ENCODE measurements around the gene AK4. TPM values are rescaled to one million over a fixed set of nuclear protein-coding genes. Genes with fewer than 3 reads are reported as not detected.
"Not testable (repeated sequence)": the region's sequence is repeated elsewhere in the genome, so short reads cannot be mapped to it uniquely, and the experiment has no call there.

Gene AK4
- total RNA-seq, 3 donors from 2014 or later (not counting 1 experiment from before 2014, with no cell fraction given), result 0.32 to 1.6 (median 0.75) TPM

DNA sequence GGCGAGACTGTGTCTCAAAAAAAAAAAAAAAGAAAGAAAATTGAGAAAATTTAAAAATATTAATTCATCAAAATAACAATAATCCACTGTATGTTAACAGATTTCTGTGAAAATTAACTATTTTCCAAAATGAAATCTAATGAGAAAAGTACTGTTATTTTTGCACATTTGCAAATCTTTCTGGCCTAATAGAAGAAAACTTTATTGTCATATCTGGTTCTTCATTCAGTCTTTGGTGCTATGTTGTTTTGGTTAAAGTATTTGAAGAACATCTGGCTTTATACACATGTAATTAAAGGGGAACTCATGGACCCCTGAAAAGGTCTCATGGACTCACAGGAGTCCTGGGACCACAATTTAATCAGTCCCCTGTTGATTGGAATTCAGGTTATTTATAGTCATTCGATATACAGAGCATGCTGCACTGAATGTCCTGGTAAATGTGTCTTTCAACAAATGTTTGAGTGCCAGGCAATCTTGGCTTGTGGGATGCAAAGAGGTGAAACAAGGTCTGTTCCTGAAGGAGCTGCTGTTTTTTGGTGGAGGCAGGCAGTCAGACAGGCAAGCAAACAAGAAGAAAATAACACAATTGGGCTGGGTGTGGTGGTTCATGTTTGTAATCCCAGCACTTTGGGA is 9.0 kb downstream of the AK4 start:
- H3K27me3 ChIP-seq (ENCODE audit: control insufficient read depth, insufficient read depth, low read length), result no peaks in the 10 kb centered on the region
- DNase-seq (no peak), ATAC-seq (no peak)
- H3K27ac ChIP-seq (ENCODE audit: low read length), result no peak overlapping the region
- TF ChIP-seq, protein P1, sequence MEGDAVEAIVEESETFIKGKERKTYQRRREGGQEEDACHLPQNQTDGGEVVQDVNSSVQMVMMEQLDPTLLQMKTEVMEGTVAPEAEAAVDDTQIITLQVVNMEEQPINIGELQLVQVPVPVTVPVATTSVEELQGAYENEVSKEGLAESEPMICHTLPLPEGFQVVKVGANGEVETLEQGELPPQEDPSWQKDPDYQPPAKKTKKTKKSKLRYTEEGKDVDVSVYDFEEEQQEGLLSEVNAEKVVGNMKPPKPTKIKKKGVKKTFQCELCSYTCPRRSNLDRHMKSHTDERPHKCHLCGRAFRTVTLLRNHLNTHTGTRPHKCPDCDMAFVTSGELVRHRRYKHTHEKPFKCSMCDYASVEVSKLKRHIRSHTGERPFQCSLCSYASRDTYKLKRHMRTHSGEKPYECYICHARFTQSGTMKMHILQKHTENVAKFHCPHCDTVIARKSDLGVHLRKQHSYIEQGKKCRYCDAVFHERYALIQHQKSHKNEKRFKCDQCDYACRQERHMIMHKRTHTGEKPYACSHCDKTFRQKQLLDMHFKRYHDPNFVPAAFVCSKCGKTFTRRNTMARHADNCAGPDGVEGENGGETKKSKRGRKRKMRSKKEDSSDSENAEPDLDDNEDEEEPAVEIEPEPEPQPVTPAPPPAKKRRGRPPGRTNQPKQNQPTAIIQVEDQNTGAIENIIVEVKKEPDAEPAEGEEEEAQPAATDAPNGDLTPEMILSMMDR (IDR thresholded peaks at IDR 0.05), result no peak
- WGBS (ENCODE audit: insufficient coverage), result 85% methylated on average over 1 of the region's 2 CpGs
- no peak overlapping the region for H3K4me3 Mint-ChIP-seq
- no peaks in the 10 kb centered on the region for H3K4me1 Mint-ChIP-seq
- H3K36me3 ChIP-seq (ENCODE audit: control insufficient read depth, insufficient read depth, low read length), result no peaks in the 10 kb centered on the region
- no peak overlapping the region for H3K4me3 ChIP-seq (ENCODE audit: low read length)
- intact Hi-C loops (cut with micrococcal nuclease), result no loop called here
- no peaks in the 10 kb centered on the region for H3K36me3 Mint-ChIP-seq
- peaks cover 5 to 6% of the 10 kb centered on the region in 2 donors for H3K27me3 Mint-ChIP-seq (ENCODE audit: low read depth in 2 of 2)
- no peaks in the 10 kb centered on the region for H3K9me3 Mint-ChIP-seq
- no peaks in the 10 kb centered on the region for H3K4me1 ChIP-seq (ENCODE audit: control insufficient read depth, insufficient read depth, low read length)
- H3K27ac Mint-ChIP-seq, result no peak overlapping the region
- H3K9me3 ChIP-seq (ENCODE audit: control insufficient read depth, insufficient read depth, low read length), result no peaks in the 10 kb centered on the region

DNA sequence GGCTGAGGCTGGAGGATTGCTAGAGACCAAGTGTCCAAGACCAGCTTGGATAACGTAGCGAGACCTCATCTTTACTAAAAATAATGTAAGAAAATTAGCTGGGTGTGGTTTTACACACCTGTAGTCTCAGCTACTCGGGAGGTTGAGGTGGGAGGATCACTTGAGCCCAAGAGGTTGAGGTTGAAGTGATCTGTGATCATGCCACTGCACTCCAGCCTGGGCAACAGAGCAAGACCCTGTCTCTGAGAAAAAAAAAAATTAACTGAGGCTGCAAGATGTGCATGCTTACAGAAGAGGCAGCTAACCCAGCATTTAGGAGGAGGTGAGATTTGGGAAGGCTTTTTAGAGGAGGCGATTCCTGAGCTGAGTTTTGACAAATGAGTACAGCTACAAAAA is 9.5 kb downstream of the AK4 start:
- TF ChIP-seq, protein P1 (IDR thresholded peaks at IDR 0.05), result no peak
- no peaks in the 10 kb centered on the region for H3K9me3 Mint-ChIP-seq
- H3K36me3 Mint-ChIP-seq, result no peaks in the 10 kb centered on the region
- no peaks in the 10 kb centered on the region for H3K4me1 ChIP-seq (ENCODE audit: control insufficient read depth, insufficient read depth, low read length)
- no peaks in the 10 kb centered on the region for H3K36me3 ChIP-seq (ENCODE audit: control insufficient read depth, insufficient read depth, low read length)
- no peaks in the 10 kb centered on the region for H3K4me1 Mint-ChIP-seq
- 68% methylated on average over 3 of the region's 4 CpGs for WGBS (ENCODE audit: insufficient coverage)
- H3K27ac ChIP-seq (ENCODE audit: low read length), result no peak overlapping the region
- H3K27me3 Mint-ChIP-seq (ENCODE audit: low read depth in 2 of 2), result peaks cover 6% of the 10 kb centered on the region in 2 donors
- no peak overlapping the region for H3K4me3 ChIP-seq (ENCODE audit: low read length)
- intact Hi-C loops (cut with micrococcal nuclease), result no loop called here
- DNase-seq (no peak), ATAC-seq (no peak)
- no peak overlapping the region for H3K27ac Mint-ChIP-seq
- no peak overlapping the region for H3K4me3 Mint-ChIP-seq
- no peaks in the 10 kb centered on the region for H3K9me3 ChIP-seq (ENCODE audit: control insufficient read depth, insufficient read depth, low read length)
- no peaks in the 10 kb centered on the region for H3K27me3 ChIP-seq (ENCODE audit: control insufficient read depth, insufficient read depth, low read length)

DNA sequence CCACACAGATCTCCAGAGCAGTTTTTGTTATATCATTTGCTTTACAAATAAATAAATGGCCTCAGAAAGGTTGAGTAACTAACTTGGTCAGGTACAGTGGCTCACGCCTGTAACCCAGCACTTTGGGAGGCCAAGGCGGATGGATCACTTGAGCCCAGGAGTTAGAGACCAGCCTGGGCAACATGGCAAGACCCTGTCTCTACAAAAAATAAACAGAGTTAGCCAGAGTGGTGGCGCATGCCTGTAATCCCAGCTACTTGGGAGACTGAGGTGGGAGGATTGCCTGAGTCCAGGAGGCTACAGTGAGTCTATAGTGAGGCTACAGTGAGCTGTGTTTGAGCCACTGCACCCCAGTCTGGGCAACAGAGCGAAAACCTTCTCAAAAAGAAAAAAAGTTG is 11.3 kb downstream of the AK4 start:
- H3K27ac Mint-ChIP-seq; H3K27ac ChIP-seq (ENCODE audit: low read length); H3K4me1 ChIP-seq (ENCODE audit: control insufficient read depth, insufficient read depth, low read length); H3K4me3 Mint-ChIP-seq; H3K27me3 ChIP-seq (ENCODE audit: control insufficient read depth, insufficient read depth, low read length); H3K9me3 Mint-ChIP-seq; H3K4me3 ChIP-seq (ENCODE audit: low read length); H3K36me3 Mint-ChIP-seq; intact Hi-C loops (cut with micrococcal nuclease); H3K9me3 ChIP-seq (ENCODE audit: control insufficient read depth, insufficient read depth, low read length); H3K36me3 ChIP-seq (ENCODE audit: control insufficient read depth, insufficient read depth, low read length); DNase-seq; H3K4me1 Mint-ChIP-seq; ATAC-seq: not testable (repeated sequence)
- WGBS (ENCODE audit: insufficient coverage), result 92% methylated on average over 4 of the region's 4 CpGs
- peaks cover 14% of the 10 kb centered on the region in 2 donors for H3K27me3 Mint-ChIP-seq (ENCODE audit: low read depth in 2 of 2)

DNA sequence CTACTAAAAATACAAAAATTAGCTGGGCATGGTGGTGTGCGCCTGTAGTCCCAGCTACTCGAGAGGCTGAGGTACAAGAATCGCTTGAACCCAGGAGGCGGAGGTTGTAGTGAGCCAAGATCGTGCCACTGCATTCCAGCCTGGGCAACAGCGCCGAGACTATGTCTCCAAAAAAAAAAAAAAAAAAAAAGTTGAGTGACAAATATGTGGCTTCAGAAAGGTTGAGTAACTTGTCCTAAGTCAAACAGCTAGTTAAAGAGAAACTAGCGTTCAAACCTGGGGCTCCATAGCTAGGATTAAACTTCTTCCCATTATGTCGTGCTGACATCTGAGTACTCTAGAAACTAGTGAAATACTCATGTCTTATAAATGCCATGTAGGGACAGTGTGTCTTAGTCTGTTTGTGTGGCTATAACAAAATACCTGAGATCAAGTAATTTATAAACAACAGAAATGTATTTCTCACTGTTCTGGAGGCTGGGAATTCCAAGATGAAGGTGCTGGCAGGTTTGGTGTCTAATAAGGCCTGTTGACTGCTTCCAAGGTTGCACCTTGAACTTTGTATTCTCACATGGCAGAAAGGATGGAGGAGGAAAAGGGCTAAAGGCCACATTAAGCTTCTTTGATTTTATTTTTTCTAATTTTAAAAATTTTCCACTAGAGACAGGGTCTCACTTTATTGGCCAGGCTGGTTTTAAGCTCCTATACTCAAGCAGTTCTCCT is 12.0 kb downstream of the AK4 start:
- H3K9me3 Mint-ChIP-seq, result no peaks in the 10 kb centered on the region
- 87% methylated on average over 9 of the region's 9 CpGs for WGBS (ENCODE audit: insufficient coverage)

More for the DNA sequence above, 12.0 kb downstream of the AK4 start:
- H3K4me1 Mint-ChIP-seq, result no peaks in the 10 kb centered on the region
- H3K9me3 ChIP-seq (ENCODE audit: control insufficient read depth, insufficient read depth, low read length), result no peaks in the 10 kb centered on the region
- no peak overlapping the region for H3K4me3 ChIP-seq (ENCODE audit: low read length)
- H3K4me1 ChIP-seq (ENCODE audit: control insufficient read depth, insufficient read depth, low read length), result no peaks in the 10 kb centered on the region
- intact Hi-C loops (cut with micrococcal nuclease), result no loop called here
- H3K27me3 ChIP-seq (ENCODE audit: control insufficient read depth, insufficient read depth, low read length), result no peaks in the 10 kb centered on the region
- no peak overlapping the region for H3K27ac ChIP-seq (ENCODE audit: low read length)
- H3K36me3 Mint-ChIP-seq, result no peaks in the 10 kb centered on the region
- H3K27ac Mint-ChIP-seq, result no peak overlapping the region
- peaks cover 14 to 18% of the 10 kb centered on the region in 2 donors for H3K27me3 Mint-ChIP-seq (ENCODE audit: low read depth in 2 of 2)
- TF ChIP-seq, protein P1 (IDR thresholded peaks at IDR 0.05), result no peak
- DNase-seq, result no peak
- no peaks in the 10 kb centered on the region for H3K36me3 ChIP-seq (ENCODE audit: control insufficient read depth, insufficient read depth, low read length)
- ATAC-seq, result no peak
- no peak overlapping the region for H3K4me3 Mint-ChIP-seq

Measured in natural killer cell (primary cell).